Duodenal mucosa (tissue), 2 donors: ENCODE measurements around the gene LDLRAD3.

Experiments used
- H3K27ac ChIP-seq: one replicate; pipeline ENCODE4 v1.7.0; 2013; ENCODE audit warnings: low read depth, low read length
- H3K27me3 ChIP-seq, 2 donors: one replicate each; pipeline ENCODE4 v1.7.0; 2013; ENCODE audit warnings: low read length in 2 of 2, control low read depth in 1 of 2; ENCODE audit not compliant: insufficient read depth in 2 of 2, control insufficient read depth in 1 of 2
- H3K36me3 ChIP-seq, 2 donors: one replicate each; pipeline ENCODE4 v1.7.0; 2013; ENCODE audit warnings: low read length in 2 of 2, control low read depth in 1 of 2; ENCODE audit not compliant: insufficient read depth in 2 of 2, control insufficient read depth in 1 of 2
- H3K4me1 ChIP-seq, 2 donors: one replicate each; pipeline ENCODE4 v1.7.0; 2013; ENCODE audit warnings: low read length in 2 of 2, control low read depth in 1 of 2; ENCODE audit not compliant: insufficient read depth in 2 of 2, control insufficient read depth in 1 of 2
- H3K4me3 ChIP-seq, 2 donors: one replicate each; pipeline ENCODE4 v1.7.0; 2013; ENCODE audit warnings: low read length in 2 of 2, low read depth in 1 of 2
- H3K9ac ChIP-seq, 2 donors: one replicate each; pipeline ENCODE4 v1.7.0; 2013; ENCODE audit warnings: low read length in 2 of 2, low read depth in 1 of 2
- H3K9me3 ChIP-seq, 2 donors: one replicate each; pipeline ENCODE4 v1.7.0; 2013; ENCODE audit warnings: low read length in 2 of 2, control low read depth in 1 of 2; ENCODE audit not compliant: control insufficient read depth in 1 of 2

LDLRAD3 gene

GRCh38 chr11:36162006-36162882, 218.4 kb downstream of the LDLRAD3 start:
- Histone ChIP-seq H3K9ac (no peak overlapping the region), H3K9me3 (no peaks in the 10 kb centered on the region), H3K4me1 (no peaks in the 10 kb centered on the region), H3K4me3 (no peak overlapping the region), H3K27me3 (no peaks in the 10 kb centered on the region), H3K36me3 (no peaks in the 10 kb centered on the region), H3K27ac (no peak overlapping the region)

GRCh38 chr11:36162883-36163434, 219.1 kb downstream of the LDLRAD3 start:
- Histone ChIP-seq H3K4me1 (no peaks in the 10 kb centered on the region), H3K9me3 (no peaks in the 10 kb centered on the region), H3K4me3 (no peak overlapping the region), H3K9ac (no peak overlapping the region), H3K36me3 (no peaks in the 10 kb centered on the region), H3K27ac (no peak overlapping the region), H3K27me3 (no peaks in the 10 kb centered on the region)

GRCh38 chr11:36164506-36165250, 220.8 kb downstream of the LDLRAD3 start:
- no peak overlapping the region for H3K4me3 ChIP-seq
- H3K9me3 ChIP-seq, result no peaks in the 10 kb centered on the region
- no peak overlapping the region for H3K27ac ChIP-seq
- H3K36me3 ChIP-seq, result no peaks in the 10 kb centered on the region
- H3K9ac ChIP-seq, result no peak overlapping the region
- no peaks in the 10 kb centered on the region for H3K27me3 ChIP-seq
- H3K4me1 ChIP-seq, result no peaks in the 10 kb centered on the region

GRCh38 chr11:36165621-36166397, 221.9 kb downstream of the LDLRAD3 start:
- Histone ChIP-seq H3K27ac (no peak overlapping the region), H3K9ac (no peak overlapping the region), H3K27me3 (no peaks in the 10 kb centered on the region), H3K4me1 (no peaks in the 10 kb centered on the region), H3K4me3 (no peak overlapping the region), H3K36me3 (no peaks in the 10 kb centered on the region), H3K9me3 (no peaks in the 10 kb centered on the region)

GRCh38 chr11:36167073-36167472, 223.2 kb downstream of the LDLRAD3 start:
- Histone ChIP-seq H3K4me3 (no peak overlapping the region), H3K36me3 (no peaks in the 10 kb centered on the region), H3K27me3 (no peaks in the 10 kb centered on the region), H3K9me3 (no peaks in the 10 kb centered on the region), H3K4me1 (no peaks in the 10 kb centered on the region), H3K9ac (no peak overlapping the region), H3K27ac (no peak overlapping the region)

GRCh38 chr11:36167729-36168128, 223.9 kb downstream of the LDLRAD3 start:
- no peak overlapping the region for H3K9ac ChIP-seq
- H3K27ac ChIP-seq, result no peak overlapping the region
- H3K4me1 ChIP-seq, result no peaks in the 10 kb centered on the region
- H3K36me3 ChIP-seq, result no peaks in the 10 kb centered on the region
- H3K27me3 ChIP-seq, result no peaks in the 10 kb centered on the region
- no peak overlapping the region for H3K4me3 ChIP-seq
- no peaks in the 10 kb centered on the region for H3K9me3 ChIP-seq

GRCh38 chr11:36177836-36178235, 234.0 kb downstream of the LDLRAD3 start:
- Histone ChIP-seq H3K27ac (no peak overlapping the region), H3K4me3 (no peak overlapping the region), H3K4me1 (no peaks in the 10 kb centered on the region), H3K36me3 (no peaks in the 10 kb centered on the region), H3K9ac (no peak overlapping the region), H3K9me3 (no peaks in the 10 kb centered on the region), H3K27me3 (no peaks in the 10 kb centered on the region)

GRCh38 chr11:36186340-36187175, 242.7 kb downstream of the LDLRAD3 start:
- H3K9me3 ChIP-seq, result no peaks in the 10 kb centered on the region
- H3K36me3 ChIP-seq, result no peaks in the 10 kb centered on the region
- no peak overlapping the region for H3K4me3 ChIP-seq
- no peak overlapping the region for H3K27ac ChIP-seq
- no peaks in the 10 kb centered on the region for H3K4me1 ChIP-seq
- H3K9ac ChIP-seq, result no peak overlapping the region
- no peaks in the 10 kb centered on the region for H3K27me3 ChIP-seq

- no peak overlapping the region for H3K4me3 ChIP-seq
- no peaks in the 10 kb centered on the region for H3K27me3 ChIP-seq
- no peak overlapping the region for H3K9ac ChIP-seq
- H3K27ac ChIP-seq, result no peak overlapping the region
- H3K4me1 ChIP-seq, result no peaks in the 10 kb centered on the region
- no peaks in the 10 kb centered on the region for H3K9me3 ChIP-seq
- H3K36me3 ChIP-seq, result no peaks in the 10 kb centered on the region
Observed at GRCh38 chr11:36187622-36188021, 243.8 kb downstream of the LDLRAD3 start.
